Caco-2 (cell line): ENCODE results near the gene ZNF341. TPM values are rescaled to one million over a fixed set of nuclear protein-coding genes. Genes with fewer than 3 reads are reported as not detected.

ENCODE experiments used
- BruUV-seq: library from RNA; stranded (reverse); fragments of 400-500 nt; replicated peaks from 2 replicates; lab custom pipeline; 2021; lab: Mats Ljungman, UMichigan
- CTCF ChIA-PET: fragments of 300-600 bp; sonication (Branson Sonifier 250); formaldehyde crosslinking; loops from one replicate; lab custom pipeline; 2022; ENCODE audit warnings: antibody characterized with exemption; lab: Charles Lee
- POLR2A ChIA-PET: fragments of 300-600 bp; sonication (Branson Sonifier 250); formaldehyde crosslinking; loops from one replicate; lab custom pipeline; 2022; ENCODE audit warnings: antibody characterized with exemption; lab: Charles Lee
- DNase-seq, 2 experiments: peaks; one replicate each; pipeline versions ENCODE4 v3.0.0 to v3.0.0-alpha.2; 2020 to 2022
- H3K27me3 ChIP-seq: replicated peaks from 2 replicates; pipeline ENCODE4 v1.6.0; 2011; ENCODE audit warnings: low read length; ENCODE audit not compliant: control insufficient read depth, insufficient read depth
- H3K36me3 ChIP-seq: 2 replicates; pipeline ENCODE4 v1.5.1; 2011; ENCODE audit warnings: low read length; ENCODE audit not compliant: control insufficient read depth, insufficient read depth
- H3K4me1 ChIP-seq: fragments of 250-450 bp; sonication (Bioruptor Pico); 2 replicates; pipeline ENCODE4 v1.5.1; 2020; ENCODE audit warnings: mild to moderate bottlenecking
- H3K4me3 ChIP-seq: 2 replicates; pipeline ENCODE4 v1.5.1; 2011; ENCODE audit warnings: low read depth, mild to moderate bottlenecking, control low read depth, low read length
- H3K9me3 ChIP-seq: fragments of 250-450 bp; sonication (Bioruptor Pico); 2 replicates; pipeline ENCODE4 v1.5.1; 2020; ENCODE audit warnings: mild to moderate bottlenecking, moderate library complexity
- H3K27ac Mint-ChIP-seq: one replicate; pipeline ENCODE4 v1.8.0; 2022; ENCODE audit warnings: mixed read lengths; ENCODE audit not compliant: unreplicated experiment
- H3K27me3 Mint-ChIP-seq: one replicate; pipeline ENCODE4 v1.8.0; 2022; ENCODE audit warnings: mixed read lengths; ENCODE audit not compliant: insufficient read depth, unreplicated experiment
- H3K36me3 Mint-ChIP-seq: one replicate; pipeline ENCODE4 v1.8.0; 2022; ENCODE audit warnings: mild to moderate bottlenecking, mixed read lengths; ENCODE audit not compliant: insufficient read depth, unreplicated experiment
- H3K4me1 Mint-ChIP-seq: one replicate; pipeline ENCODE4 v1.8.0; 2022; ENCODE audit warnings: low read depth, mixed read lengths; ENCODE audit not compliant: unreplicated experiment
- H3K4me3 Mint-ChIP-seq: one replicate; pipeline ENCODE4 v1.8.0; 2022; ENCODE audit warnings: mild to moderate bottlenecking, moderate library complexity, mixed read lengths; ENCODE audit not compliant: unreplicated experiment
- H3K9me3 Mint-ChIP-seq: one replicate; pipeline ENCODE4 v1.8.0; 2022; ENCODE audit warnings: mixed read lengths; ENCODE audit not compliant: unreplicated experiment
- CTCF ChIP-seq, 2 experiments: fragments of 200-600 bp in 1 of 2; IDR thresholded peaks; 1 replicate in 1 of 2; 2 replicates in 1 of 2; pipeline versions ENCODE4 v1.5.1 to v1.8.0; 2011 to 2022; ENCODE audit warnings: antibody characterized with exemption in 1 of 2, control low read depth in 1 of 2, inconsistent platforms in 1 of 2, low read depth in 1 of 2, low read length in 1 of 2, mild to moderate bottlenecking in 1 of 2, moderate library complexity in 1 of 2; ENCODE audit not compliant: insufficient read depth in 1 of 2, severe bottlenecking in 1 of 2, unreplicated experiment in 1 of 2
- intact Hi-C: fragments of 100-400 bp; cut with micrococcal nuclease; formaldehyde crosslinking; loops from one replicate; pipeline ENCODE4 v1.10.0; 2022; ENCODE audit not compliant: unreplicated experiment
- total RNA-seq: library from RNA; stranded (reverse); gene quantifications from 2 replicates; pipeline ENCODE4 v1.2.3, GENCODE V29; 2022

The ZNF341 gene
- total RNA-seq, 1 experiment from 2014 or later: 2.9 TPM

GRCh38 chr20:33746325-33746998 lies 14.7 kb downstream of the ZNF341 start:
- no peaks in the 10 kb centered on the region for H3K27me3 Mint-ChIP-seq
- no peaks in the 10 kb centered on the region for H3K9me3 Mint-ChIP-seq
- Histone ChIP-seq H3K36me3 (no peaks in the 10 kb centered on the region), H3K4me3 (no peak overlapping the region), H3K9me3 (no peaks in the 10 kb centered on the region), H3K27me3 (no peaks in the 10 kb centered on the region), H3K4me1 (no peaks in the 10 kb centered on the region)
- no peaks in the 10 kb centered on the region for H3K36me3 Mint-ChIP-seq
- H3K4me1 Mint-ChIP-seq: no peaks in the 10 kb centered on the region
- POLR2A ChIA-PET: no interaction called here
- H3K27ac Mint-ChIP-seq: no peak overlapping the region
- no TSS peak for BruUV-seq
- CTCF ChIA-PET: no interaction called here
- DNase-seq: no peak
- no peak for TF ChIP-seq CTCF (IDR thresholded peaks at IDR 0.05; ENCODE audit: insufficient read depth in 1 of 2, low read depth in 1 of 2, low read length in 1 of 2, severe bottlenecking in 1 of 2, unreplicated experiment in 1 of 2)
- intact Hi-C loops: no loop called here
- H3K4me3 Mint-ChIP-seq: no peak overlapping the region

- Mint-ChIP-seq H3K36me3 (peaks cover 5% of the 10 kb centered on the region), H3K27ac (no peak overlapping the region), H3K9me3 (no peaks in the 10 kb centered on the region), H3K4me1 (no peaks in the 10 kb centered on the region), H3K4me3 (no peak overlapping the region), H3K27me3 (no peaks in the 10 kb centered on the region)
- peak in 1 of 2 experiments; percentile 17 for TF ChIP-seq CTCF (IDR thresholded peaks at IDR 0.05; ENCODE audit: insufficient read depth in 1 of 2, low read depth in 1 of 2, low read length in 1 of 2, severe bottlenecking in 1 of 2, unreplicated experiment in 1 of 2)
- H3K36me3 ChIP-seq: no peaks in the 10 kb centered on the region
- intact Hi-C loops: no loop called here
- DNase-seq: no peak
- no TSS peak for BruUV-seq
- no peak overlapping the region for H3K4me3 ChIP-seq
- no peaks in the 10 kb centered on the region for H3K4me1 ChIP-seq
- H3K9me3 ChIP-seq: no peaks in the 10 kb centered on the region
- no peaks in the 10 kb centered on the region for H3K27me3 ChIP-seq
- ChIA-PET CTCF (interaction anchor here (0.6 to 0.8 kb wide), 2 partner anchors 84 to 276 kb away, joined by 3 read pairs; no protein-coding TSS in a partner anchor), POLR2A (interaction anchor here (0.6 kb wide), 1 partner anchor 250 kb away, joined by 3 read pairs; no protein-coding TSS in a partner anchor)
These were observed 20.0 kb downstream of the ZNF341 start for GRCh38 chr20:33751775-33752174.

- Mint-ChIP-seq H3K4me1 (no peaks in the 10 kb centered on the region), H3K9me3 (peaks cover 9% of the 10 kb centered on the region), H3K36me3 (peaks cover 5% of the 10 kb centered on the region), H3K27me3 (no peaks in the 10 kb centered on the region), H3K27ac (no peak overlapping the region), H3K4me3 (no peak overlapping the region)
- CTCF ChIA-PET: no interaction called here
- intact Hi-C loops: no loop called here
- Histone ChIP-seq H3K4me3 (no peak overlapping the region), H3K36me3 (no peaks in the 10 kb centered on the region), H3K4me1 (no peaks in the 10 kb centered on the region), H3K9me3 (no peaks in the 10 kb centered on the region), H3K27me3 (no peaks in the 10 kb centered on the region)
- no peak for DNase-seq
- BruUV-seq: no TSS peak
- no peak for TF ChIP-seq CTCF (IDR thresholded peaks at IDR 0.05; ENCODE audit: insufficient read depth in 1 of 2, low read depth in 1 of 2, low read length in 1 of 2, severe bottlenecking in 1 of 2, unreplicated experiment in 1 of 2)
- POLR2A ChIA-PET: no interaction called here
These were observed 21.3 kb downstream of the ZNF341 start for GRCh38 chr20:33753143-33753542.
